C4-2B (cell line): ENCODE data around the gene SH2D5.

Source experiments
- ZFX ChIP-seq: fragments of 450-650 bp; IDR thresholded peaks from 2 replicates; pipeline ENCODE4 v1.6.1; 2017
- TF ChIP-seq, protein P1 (sequence below): fragments of 450-650 bp; conservative IDR thresholded peaks from 2 replicates; pipeline ENCODE4 v1.5.1; 2017; ENCODE audit warnings: mild to moderate bottlenecking

DNA sequence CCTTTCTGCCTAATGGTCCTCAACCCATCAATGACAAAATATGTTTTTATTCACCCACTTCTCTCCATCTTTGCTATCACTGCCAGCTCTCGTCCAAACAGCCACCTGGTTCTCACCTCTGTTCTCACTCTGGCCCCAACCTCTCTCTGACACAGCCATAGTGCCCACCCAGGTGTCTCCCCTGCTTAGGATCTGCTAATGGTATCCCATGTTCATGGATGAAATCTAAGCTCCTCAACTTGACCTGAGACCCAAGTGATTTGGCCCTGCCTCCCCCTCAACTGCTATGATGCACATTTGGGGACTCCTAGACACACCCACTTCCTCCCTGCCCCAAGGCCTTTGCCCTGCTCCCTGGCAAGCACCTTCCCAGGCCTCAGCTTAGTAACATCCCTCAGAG, 40.6 kb downstream of the SH2D5 start:
- TF ChIP-seq, protein P1, sequence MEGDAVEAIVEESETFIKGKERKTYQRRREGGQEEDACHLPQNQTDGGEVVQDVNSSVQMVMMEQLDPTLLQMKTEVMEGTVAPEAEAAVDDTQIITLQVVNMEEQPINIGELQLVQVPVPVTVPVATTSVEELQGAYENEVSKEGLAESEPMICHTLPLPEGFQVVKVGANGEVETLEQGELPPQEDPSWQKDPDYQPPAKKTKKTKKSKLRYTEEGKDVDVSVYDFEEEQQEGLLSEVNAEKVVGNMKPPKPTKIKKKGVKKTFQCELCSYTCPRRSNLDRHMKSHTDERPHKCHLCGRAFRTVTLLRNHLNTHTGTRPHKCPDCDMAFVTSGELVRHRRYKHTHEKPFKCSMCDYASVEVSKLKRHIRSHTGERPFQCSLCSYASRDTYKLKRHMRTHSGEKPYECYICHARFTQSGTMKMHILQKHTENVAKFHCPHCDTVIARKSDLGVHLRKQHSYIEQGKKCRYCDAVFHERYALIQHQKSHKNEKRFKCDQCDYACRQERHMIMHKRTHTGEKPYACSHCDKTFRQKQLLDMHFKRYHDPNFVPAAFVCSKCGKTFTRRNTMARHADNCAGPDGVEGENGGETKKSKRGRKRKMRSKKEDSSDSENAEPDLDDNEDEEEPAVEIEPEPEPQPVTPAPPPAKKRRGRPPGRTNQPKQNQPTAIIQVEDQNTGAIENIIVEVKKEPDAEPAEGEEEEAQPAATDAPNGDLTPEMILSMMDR: no peak
- no peak for TF ChIP-seq ZFX
